DOHH2 (cell line): ENCODE results near the gene IL1RAPL1.

Experiments
- H3F3A ChIP-seq: fragments of 200-600 bp; sonication (generic), shearing (Covaris generic); 2 replicates; pipeline ENCODE4 v1.6.0; 2016; ENCODE audit warnings: antibody characterized with exemption, mild to moderate bottlenecking; ENCODE audit not compliant: control insufficient read depth, insufficient read depth
- H3K27ac ChIP-seq: fragments of 200-600 bp; sonication (generic); 2 replicates; pipeline ENCODE4 v1.5.1; 2014; ENCODE audit warnings: low read depth, mild to moderate bottlenecking, low read length, moderate library complexity
- H3K27me3 ChIP-seq: fragments of 200-600 bp; sonication (generic); 2 replicates; pipeline ENCODE4 v1.6.1; 2014; ENCODE audit warnings: mild to moderate bottlenecking, low read length, mixed read lengths; ENCODE audit not compliant: control insufficient read depth
- H3K36me3 ChIP-seq: fragments of 200-600 bp; sonication (generic); 2 replicates; pipeline ENCODE4 v1.6.1; 2014; ENCODE audit warnings: mild to moderate bottlenecking, low read length, moderate library complexity, mixed read lengths; ENCODE audit not compliant: control insufficient read depth
- H3K4me1 ChIP-seq: fragments of 200-600 bp; sonication (generic); 2 replicates; pipeline ENCODE4 v1.6.1; 2014; ENCODE audit warnings: mild to moderate bottlenecking, low read length, mixed read lengths; ENCODE audit not compliant: control insufficient read depth
- H3K4me2 ChIP-seq: fragments of 200-600 bp; sonication (generic); 2 replicates; pipeline ENCODE4 v1.6.0; 2014; ENCODE audit warnings: mild to moderate bottlenecking, low read length, moderate library complexity
- H3K4me3 ChIP-seq: fragments of 200-600 bp; sonication (generic); 2 replicates; pipeline ENCODE4 v1.5.1; 2014; ENCODE audit warnings: mild to moderate bottlenecking, low read length, mixed read lengths
- H3K79me2 ChIP-seq: fragments of 200-600 bp; sonication (generic); 2 replicates; pipeline ENCODE4 v1.6.1; 2014; ENCODE audit warnings: mild to moderate bottlenecking, low read length, mixed read lengths; ENCODE audit not compliant: control insufficient read depth
- H3K9me2 ChIP-seq: fragments of 200-600 bp; sonication (generic); replicated peaks from 2 replicates; pipeline ENCODE4 v1.6.1; 2014; ENCODE audit warnings: mild to moderate bottlenecking, low read length, mixed read lengths; ENCODE audit not compliant: control insufficient read depth
- H3K9me3 ChIP-seq: fragments of 200-600 bp; sonication (generic); 2 replicates; pipeline ENCODE4 v1.6.1; 2014; ENCODE audit warnings: antibody characterized with exemption, low read length, mixed read lengths; ENCODE audit not compliant: control insufficient read depth, insufficient read depth
- H4K20me1 ChIP-seq: fragments of 200-600 bp; sonication (generic); 2 replicates; pipeline ENCODE4 v1.6.0; 2014; ENCODE audit warnings: low read depth, mild to moderate bottlenecking, antibody characterized with exemption, low read length, moderate library complexity; ENCODE audit not compliant: control insufficient read depth, insufficient read depth
- EZH2phosphoT487 ChIP-seq: fragments of 200-600 bp; sonication (generic); IDR thresholded peaks from 2 replicates; pipeline ENCODE4 v1.6.1; 2017; ENCODE audit warnings: borderline replicate concordance, mild to moderate bottlenecking, antibody characterized with exemption, low read length, moderate library complexity, mixed read lengths
- TF ChIP-seq, protein P1 (sequence below): fragments of 200-600 bp; sonication (generic); IDR thresholded peaks from one replicate; pipeline ENCODE4 v1.5.1; 2014; ENCODE audit warnings: antibody characterized with exemption, mild to moderate bottlenecking, low read depth, low read length; ENCODE audit not compliant: poor library complexity, severe bottlenecking

The IL1RAPL1 gene

DNA sequence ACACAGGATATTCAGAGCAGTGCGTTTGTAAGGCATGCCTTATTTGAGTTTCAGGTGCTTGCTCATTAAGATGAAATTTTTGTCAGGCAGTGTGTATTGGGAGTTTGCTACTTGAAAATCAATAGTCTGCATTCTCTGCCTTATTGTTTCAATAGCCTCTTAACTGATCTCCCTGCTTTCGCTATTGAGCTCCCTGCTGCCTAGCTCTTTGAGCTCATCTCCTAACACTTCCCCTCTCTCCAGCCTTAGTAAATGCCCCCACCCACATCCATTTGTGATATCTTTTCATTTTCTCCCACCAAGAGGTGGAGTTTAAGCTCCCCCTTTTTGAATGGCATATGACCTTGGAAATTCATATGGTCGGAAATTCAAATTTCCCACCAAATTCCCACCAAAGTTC is 256.6 kb downstream of the IL1RAPL1 start:
- no peak overlapping the region for H3K4me3 ChIP-seq
- no peak overlapping the region for H3K27ac ChIP-seq
- no peaks in the 10 kb centered on the region for H3K36me3 ChIP-seq
- H3K9me2 ChIP-seq: no peaks in the 10 kb centered on the region
- H3K79me2 ChIP-seq: no peaks in the 10 kb centered on the region
- H4K20me1 ChIP-seq: no peaks in the 10 kb centered on the region
- no peak overlapping the region for H3K4me2 ChIP-seq
- no peaks in the 10 kb centered on the region for H3K27me3 ChIP-seq
- H3K9me3 ChIP-seq: no peaks in the 10 kb centered on the region
- no peaks in the 10 kb centered on the region for H3F3A ChIP-seq
- TF ChIP-seq EZH2phosphoT487: no peak
- TF ChIP-seq, protein P1, sequence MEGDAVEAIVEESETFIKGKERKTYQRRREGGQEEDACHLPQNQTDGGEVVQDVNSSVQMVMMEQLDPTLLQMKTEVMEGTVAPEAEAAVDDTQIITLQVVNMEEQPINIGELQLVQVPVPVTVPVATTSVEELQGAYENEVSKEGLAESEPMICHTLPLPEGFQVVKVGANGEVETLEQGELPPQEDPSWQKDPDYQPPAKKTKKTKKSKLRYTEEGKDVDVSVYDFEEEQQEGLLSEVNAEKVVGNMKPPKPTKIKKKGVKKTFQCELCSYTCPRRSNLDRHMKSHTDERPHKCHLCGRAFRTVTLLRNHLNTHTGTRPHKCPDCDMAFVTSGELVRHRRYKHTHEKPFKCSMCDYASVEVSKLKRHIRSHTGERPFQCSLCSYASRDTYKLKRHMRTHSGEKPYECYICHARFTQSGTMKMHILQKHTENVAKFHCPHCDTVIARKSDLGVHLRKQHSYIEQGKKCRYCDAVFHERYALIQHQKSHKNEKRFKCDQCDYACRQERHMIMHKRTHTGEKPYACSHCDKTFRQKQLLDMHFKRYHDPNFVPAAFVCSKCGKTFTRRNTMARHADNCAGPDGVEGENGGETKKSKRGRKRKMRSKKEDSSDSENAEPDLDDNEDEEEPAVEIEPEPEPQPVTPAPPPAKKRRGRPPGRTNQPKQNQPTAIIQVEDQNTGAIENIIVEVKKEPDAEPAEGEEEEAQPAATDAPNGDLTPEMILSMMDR: no peak
- H3K4me1 ChIP-seq: no peaks in the 10 kb centered on the region

DNA sequence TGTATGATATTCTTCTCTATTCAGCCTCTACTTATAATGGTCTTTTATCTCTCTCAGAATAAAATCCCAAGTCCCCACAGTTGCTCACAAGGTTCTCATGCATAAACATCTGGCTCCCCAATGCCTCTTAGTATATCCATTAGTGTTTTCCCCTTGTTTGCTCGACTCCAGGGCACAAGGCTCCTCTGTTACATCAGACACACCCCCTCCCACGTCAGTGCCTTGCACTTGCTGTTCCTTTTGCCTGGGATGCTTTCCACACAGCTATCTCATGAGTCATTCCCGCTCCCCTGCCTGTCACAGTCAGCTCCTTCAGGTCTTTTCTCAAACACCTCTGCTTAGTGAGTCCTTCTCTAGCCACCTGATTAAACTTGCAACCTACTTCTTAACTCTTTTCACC is 260.2 kb downstream of the IL1RAPL1 start:
- Histone ChIP-seq H3K9me3 (no peaks in the 10 kb centered on the region), H3K9me2 (no peaks in the 10 kb centered on the region), H3K36me3 (no peaks in the 10 kb centered on the region), H4K20me1 (no peaks in the 10 kb centered on the region), H3K4me1 (no peaks in the 10 kb centered on the region), H3K27ac (no peak overlapping the region), H3F3A (no peaks in the 10 kb centered on the region), H3K27me3 (no peaks in the 10 kb centered on the region), H3K4me3 (no peak overlapping the region), H3K4me2 (no peak overlapping the region), H3K79me2 (no peaks in the 10 kb centered on the region)
- TF ChIP-seq, protein P1: no peak
- TF ChIP-seq EZH2phosphoT487: no peak

DNA sequence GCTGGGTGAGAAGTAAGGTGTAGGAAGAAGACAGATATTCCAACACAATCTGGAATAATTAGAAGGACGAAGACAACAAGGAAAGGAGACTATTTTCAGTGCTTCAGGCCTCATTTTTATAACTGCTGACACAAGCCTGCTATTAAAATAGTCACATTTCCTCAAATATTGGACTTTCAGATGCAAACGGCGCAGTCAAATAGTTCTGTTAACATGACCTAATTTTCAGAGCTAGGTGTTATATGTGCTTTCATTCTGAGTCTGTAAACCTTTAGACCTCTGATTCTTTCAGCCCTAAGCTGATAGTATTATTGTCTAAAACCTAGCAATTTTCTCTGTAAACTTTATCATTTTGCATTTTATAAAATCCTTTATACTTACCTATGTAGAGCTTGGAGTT is 261.5 kb downstream of the IL1RAPL1 start:
- no peaks in the 10 kb centered on the region for H3K36me3 ChIP-seq
- no peak overlapping the region for H3K4me2 ChIP-seq
- TF ChIP-seq EZH2phosphoT487: no peak
- TF ChIP-seq, protein P1: no peak
- H3K4me1 ChIP-seq: no peaks in the 10 kb centered on the region
- H4K20me1 ChIP-seq: no peaks in the 10 kb centered on the region
- no peaks in the 10 kb centered on the region for H3K9me2 ChIP-seq
- no peak overlapping the region for H3K27ac ChIP-seq
- H3K4me3 ChIP-seq: no peak overlapping the region
- no peaks in the 10 kb centered on the region for H3K27me3 ChIP-seq
- no peaks in the 10 kb centered on the region for H3K9me3 ChIP-seq
- H3F3A ChIP-seq: no peaks in the 10 kb centered on the region
- H3K79me2 ChIP-seq: no peaks in the 10 kb centered on the region

DNA sequence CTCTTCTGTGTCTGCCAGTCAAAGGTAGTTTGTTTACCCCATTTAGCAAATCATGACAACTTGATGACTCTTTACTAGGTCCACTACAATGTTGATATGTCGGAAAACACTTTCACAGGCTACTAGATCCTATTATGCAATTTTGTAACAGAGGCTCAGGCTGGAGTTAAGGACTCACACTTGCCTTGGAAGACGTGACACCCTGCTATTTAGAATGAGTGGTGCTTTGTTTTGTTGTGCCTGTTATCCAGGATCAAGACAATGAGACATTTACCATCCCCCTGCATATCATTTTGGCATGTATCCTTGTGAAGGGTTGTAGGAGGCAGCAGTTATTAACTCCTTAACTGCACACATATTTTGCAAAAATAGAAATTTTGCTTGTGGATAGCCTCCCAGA is 263.7 kb downstream of the IL1RAPL1 start:
- no peaks in the 10 kb centered on the region for H3K9me2 ChIP-seq
- no peak overlapping the region for H3K27ac ChIP-seq
- H4K20me1 ChIP-seq: no peaks in the 10 kb centered on the region
- H3K4me2 ChIP-seq: no peak overlapping the region
- H3K4me3 ChIP-seq: no peak overlapping the region
- TF ChIP-seq, protein P1: no peak
- TF ChIP-seq EZH2phosphoT487: no peak
- no peaks in the 10 kb centered on the region for H3K27me3 ChIP-seq
- H3K36me3 ChIP-seq: no peaks in the 10 kb centered on the region
- no peaks in the 10 kb centered on the region for H3K9me3 ChIP-seq
- H3F3A ChIP-seq: no peaks in the 10 kb centered on the region
- no peaks in the 10 kb centered on the region for H3K79me2 ChIP-seq
- H3K4me1 ChIP-seq: no peaks in the 10 kb centered on the region
